ENCODE data around the gene PCDHGB3. TPM values are rescaled to one million over a fixed set of nuclear protein-coding genes. Genes with fewer than 3 reads are reported as not detected.

PCDHGB3 gene
- total and polyA plus RNA-seq, 9 of the 15 experiments (the other 6 are each of a cell fraction or from before 2014, with no cell fraction given), result 0.05 to 0.19 (median 0.11) TPM; not detected in 2

GRCh38 chr5:141342773-141343172 is 27.3 kb upstream of the PCDHGB3 start:
- CTCF ChIA-PET (ENCODE audit: low intra/inter-chr PET ratio), result no interaction called here
- BruUV-seq (replicated peaks), result no TSS peak
- in situ Hi-C loops (cut with MboI), result no loop called here
- H3K9me3 ChIP-seq (replicated peaks; ENCODE audit: control insufficient read depth, insufficient read depth, low read depth, low read length), result no peaks in the 10 kb centered on the region
- FAIRE-seq, result no peak
- H3K4me3 ChIP-seq, result no peak overlapping the region
- H3K9me1 ChIP-seq (ENCODE audit: control insufficient read depth, insufficient read depth, low read length), result no peaks in the 10 kb centered on the region
- no peak for ATAC-seq
- peaks cover 0 to 9% of the 10 kb centered on the region in 2 experiments; a peak in 3 of 5 replicates for H3K4me1 ChIP-seq (replicated peaks in 1 of 2; ENCODE audit: control insufficient read depth in 2 of 2, insufficient read depth in 2 of 2, low read length in 2 of 2)
- 0% methylated on average over 1 of the region's 1 CpG for WGBS (ENCODE audit: insufficient coverage, low coverage, missing lambda C conversion rate)
- intact Hi-C loops (cut with micrococcal nuclease), result loop anchor here (5.0 kb wide), 1 partner anchor 170 kb away; no protein-coding TSS in a partner anchor
- H3K79me2 ChIP-seq (ENCODE audit: control insufficient read depth, insufficient read depth, low read length), result no peaks in the 10 kb centered on the region
- H3K27me3 ChIP-seq (ENCODE audit: control insufficient read depth in 2 of 2, insufficient read depth in 2 of 2, low read length in 2 of 2), result peaks cover 10 to 26% of the 10 kb centered on the region in 2 experiments; a peak in 4 of 5 replicates
- H3K9ac ChIP-seq (ENCODE audit: insufficient read depth in 1 of 2, low read depth in 2 of 2, low read length in 2 of 2), result no peak overlapping the region
- POLR2A ChIA-PET, result no interaction called here
- H2AFZ ChIP-seq (ENCODE audit: low read depth, low read length), result no peak overlapping the region
- no peak for DNase-seq (ENCODE audit: extremely low read depth in 1 of 4, low spot score in 3 of 4)
- no peak overlapping the region for H3K27ac ChIP-seq (ENCODE audit: extremely low read depth, low read depth, low read length)
- H4K20me1 ChIP-seq (replicated peaks; ENCODE audit: control insufficient read depth, insufficient read depth, low read length), result no peaks in the 10 kb centered on the region
- no peak for TF ChIP-seq ZKSCAN8 (CRISPR knock-in tag; IDR thresholded peaks at IDR 0.05)
- no peak for TF ChIP-seq HDAC1 (IDR thresholded peaks at IDR 0.05)
- no peak for TF ChIP-seq ZNF778 (CRISPR knock-in tag; IDR thresholded peaks at IDR 0.05)
- no peak for TF ChIP-seq SLC30A9 (CRISPR knock-in tag; IDR thresholded peaks at IDR 0.05)
- TF ChIP-seq ZNF133 (CRISPR knock-in tag; IDR thresholded peaks at IDR 0.05), result no peak
- TF ChIP-seq USF2 (CRISPR knock-in tag; IDR thresholded peaks at IDR 0.05), result no peak
- TF ChIP-seq CCAR2 (IDR thresholded peaks at IDR 0.05; ENCODE audit: low read depth, low read length), result no peak
- no peak for TF ChIP-seq CGGBP1 (CRISPR knock-in tag; IDR thresholded peaks at IDR 0.05)
- no peak for TF ChIP-seq PHB2 (IDR thresholded peaks at IDR 0.05; ENCODE audit: low read depth)
- TF ChIP-seq, protein P1, sequence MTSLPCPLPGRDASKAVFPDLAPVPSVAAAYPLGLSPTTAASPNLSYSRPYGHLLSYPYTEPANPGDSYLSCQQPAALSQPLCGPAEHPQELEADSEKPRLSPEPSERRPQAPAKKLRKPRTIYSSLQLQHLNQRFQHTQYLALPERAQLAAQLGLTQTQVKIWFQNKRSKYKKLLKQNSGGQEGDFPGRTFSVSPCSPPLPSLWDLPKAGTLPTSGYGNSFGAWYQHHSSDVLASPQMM (CRISPR knock-in tag; IDR thresholded peaks at IDR 0.05), result no peak
- TF ChIP-seq HMGXB4 (CRISPR knock-in tag; IDR thresholded peaks at IDR 0.05), result no peak
- TF ChIP-seq, protein P2, sequence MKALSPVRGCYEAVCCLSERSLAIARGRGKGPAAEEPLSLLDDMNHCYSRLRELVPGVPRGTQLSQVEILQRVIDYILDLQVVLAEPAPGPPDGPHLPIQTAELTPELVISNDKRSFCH (CRISPR knock-in tag; IDR thresholded peaks at IDR 0.05), result no peak
- TF ChIP-seq, protein P2 (tag; IDR thresholded peaks at IDR 0.05), result no peak
- no peak for TF ChIP-seq ZNF384 (IDR thresholded peaks at IDR 0.05; ENCODE audit: low read depth, low read length)
- TF ChIP-seq SAP30 (IDR thresholded peaks at IDR 0.05; ENCODE audit: borderline replicate concordance, insufficient read depth, low read depth, low read length, poor library complexity, severe bottlenecking), result no peak
- no peak for TF ChIP-seq PTBP1 (IDR thresholded peaks at IDR 0.05; ENCODE audit: low read depth, low read length)
- no peaks in the 10 kb centered on the region for H3K36me3 ChIP-seq (ENCODE audit: control insufficient read depth, insufficient read depth, low read length)
- no peak overlapping the region for H3K4me2 ChIP-seq (ENCODE audit: insufficient read depth, low read length)

All from K562 (cell line).